Effector CD4-positive, alpha-beta T cell (primary cell): Measurements from ENCODE around the gene CHPT1.

ENCODE experiments used
- DNase-seq: peaks from one replicate; pipeline ENCODE4 v3.0.0-alpha.2; 2020

Gene CHPT1

DNA sequence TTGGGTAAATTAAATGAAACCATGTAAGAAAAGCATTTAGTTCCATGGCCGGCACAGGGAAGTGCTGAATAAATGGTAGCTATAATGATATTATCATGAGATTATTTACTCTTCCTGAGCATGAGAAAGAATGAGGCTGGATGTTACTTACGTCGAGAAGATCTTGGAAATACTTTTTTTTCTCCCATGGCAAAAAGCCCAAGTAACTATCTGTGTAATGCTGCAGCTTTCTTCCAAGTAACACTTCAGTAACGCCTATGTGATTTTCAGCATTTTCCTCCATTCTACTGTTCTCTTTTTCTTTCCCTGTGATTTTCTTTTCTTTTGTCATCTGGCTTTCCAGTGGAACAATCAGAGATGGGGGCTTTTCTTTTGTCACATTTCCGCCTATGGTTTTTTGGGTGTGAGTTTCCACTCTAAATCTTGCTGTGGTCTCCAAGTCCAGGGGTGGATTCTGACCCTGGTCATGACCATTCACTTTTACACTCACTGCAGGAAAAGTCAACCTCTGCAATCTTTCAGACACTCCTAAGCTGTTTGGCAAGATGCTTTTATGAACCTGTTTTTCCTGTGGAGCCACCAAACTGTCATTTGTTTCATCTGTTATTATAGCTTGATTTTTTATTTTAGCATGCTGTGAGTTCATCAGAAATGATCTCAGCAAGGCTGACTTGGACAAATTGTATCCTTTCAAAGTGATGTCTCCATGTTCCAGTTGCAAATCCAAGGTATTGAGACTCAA lies 66.8 kb downstream of the CHPT1 start:
- no peak for DNase-seq

DNA sequence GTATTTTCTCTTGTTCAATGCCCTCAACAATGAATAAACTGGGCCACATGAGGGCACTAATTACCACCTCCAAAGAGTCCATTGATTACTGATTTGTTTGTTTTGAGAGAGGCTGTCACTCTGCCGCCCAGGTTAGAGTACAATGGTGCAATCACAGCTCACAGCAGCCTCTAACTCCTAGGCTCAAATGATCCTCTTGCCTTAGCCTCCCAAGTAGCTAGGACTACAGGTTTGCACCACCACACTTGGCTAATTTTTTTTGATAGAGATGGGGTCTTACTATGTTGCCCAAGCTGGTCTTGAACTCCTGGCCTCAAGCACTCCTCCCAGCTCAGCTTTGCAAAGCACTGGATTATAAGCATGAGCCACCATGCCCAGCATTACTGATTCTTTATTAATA lies 70.1 kb downstream of the CHPT1 start:
- DNase-seq: no peak

DNA sequence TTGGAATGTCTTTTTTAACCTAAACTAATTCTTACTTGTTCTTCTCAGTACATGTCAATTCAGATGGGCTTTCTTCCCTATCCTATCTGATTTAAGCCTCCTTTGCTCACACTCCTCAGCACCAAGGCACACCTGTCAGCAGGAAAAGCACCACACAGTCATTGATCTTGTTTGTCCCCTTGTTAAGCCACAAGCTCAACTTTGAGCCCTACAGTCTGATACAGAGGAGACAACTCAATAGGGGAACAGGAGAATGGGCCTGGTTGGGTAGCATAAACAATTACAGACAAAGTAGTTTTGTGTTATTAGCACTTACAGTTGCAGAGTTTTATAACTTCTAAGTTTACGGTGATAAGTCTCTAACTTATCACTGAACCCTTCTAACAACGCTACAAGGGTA lies 71.3 kb downstream of the CHPT1 start:
- DNase-seq: no peak

DNA sequence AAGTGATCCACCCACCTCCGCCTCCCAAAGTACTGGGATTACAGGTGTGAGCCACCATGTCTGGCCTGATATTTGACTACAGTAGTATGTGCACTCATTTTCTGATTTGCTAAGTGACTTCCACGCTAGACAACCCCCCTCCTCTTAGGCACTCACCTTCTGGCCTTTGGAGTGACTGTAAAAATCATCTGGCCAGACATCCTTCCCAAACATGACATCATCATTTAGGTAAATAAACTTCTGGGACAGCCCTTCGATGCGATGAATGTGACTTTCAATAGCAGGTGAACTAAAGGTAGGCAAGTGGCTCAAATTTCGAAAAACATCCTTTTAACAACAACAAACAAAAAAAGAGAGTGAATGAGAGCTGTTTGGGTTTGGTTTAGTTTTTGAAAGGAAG lies 72.4 kb downstream of the CHPT1 start:
- no peak for DNase-seq

DNA sequence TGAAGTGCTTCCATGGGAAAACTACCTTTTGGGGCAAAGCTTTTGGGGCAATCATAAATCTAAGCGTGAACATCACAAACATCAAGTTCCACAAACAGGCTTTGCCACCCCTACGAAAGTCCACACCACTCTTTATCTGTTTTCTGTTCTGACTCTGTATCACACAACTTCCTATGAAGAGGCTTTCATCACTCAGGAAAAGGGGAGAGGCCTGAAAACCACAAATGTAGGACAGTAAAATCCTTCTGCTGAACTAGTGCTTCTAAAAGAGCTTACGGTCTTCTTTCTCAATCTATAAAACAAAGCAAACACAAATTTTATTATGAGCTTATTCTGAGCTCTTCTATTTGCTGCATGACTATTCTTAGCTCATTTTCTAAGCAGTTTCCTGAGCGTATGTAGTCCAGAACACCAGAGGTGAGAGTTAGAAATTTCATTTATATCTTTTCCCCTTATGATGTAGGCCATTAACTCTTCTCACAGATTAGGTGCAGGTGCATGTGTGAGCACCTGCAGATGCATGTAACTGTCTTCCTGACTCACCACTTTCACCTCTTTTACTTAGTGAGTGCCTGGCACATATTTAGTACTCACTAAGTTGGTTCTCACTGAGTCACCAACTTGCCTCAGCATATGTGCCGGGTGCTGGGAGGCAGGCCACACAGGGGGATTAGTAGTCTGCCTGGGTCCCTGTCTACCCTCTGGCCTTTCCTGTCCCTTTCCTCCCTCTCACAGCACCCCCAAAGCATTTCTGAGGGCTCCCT lies 74.8 kb downstream of the CHPT1 start:
- DNase-seq: no peak

DNA sequence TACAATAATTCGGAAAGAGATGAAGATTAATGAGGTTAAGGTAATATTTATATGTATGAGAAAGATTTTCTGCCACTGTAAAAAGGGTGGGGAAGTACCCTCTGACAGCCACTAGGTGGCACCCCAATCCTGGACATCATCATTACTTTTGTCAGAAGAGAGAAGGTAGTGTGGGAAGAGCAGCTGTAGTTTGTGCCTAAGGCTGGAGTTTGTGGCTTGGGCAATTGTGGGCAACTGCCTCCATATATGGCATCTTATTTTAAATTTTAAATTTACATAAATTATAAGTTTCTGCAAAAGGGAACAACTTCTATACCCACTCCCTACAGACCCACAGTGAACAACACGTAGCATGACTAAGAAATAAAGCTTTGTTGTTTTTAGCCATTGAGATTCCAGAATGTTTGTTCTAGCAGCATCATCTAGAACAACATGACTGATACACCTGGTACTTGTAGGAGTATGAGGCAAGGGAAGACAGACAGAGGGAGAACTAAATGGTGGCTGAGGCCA lies 76.3 kb downstream of the CHPT1 start:
- peak; percentile 51 for DNase-seq

DNA sequence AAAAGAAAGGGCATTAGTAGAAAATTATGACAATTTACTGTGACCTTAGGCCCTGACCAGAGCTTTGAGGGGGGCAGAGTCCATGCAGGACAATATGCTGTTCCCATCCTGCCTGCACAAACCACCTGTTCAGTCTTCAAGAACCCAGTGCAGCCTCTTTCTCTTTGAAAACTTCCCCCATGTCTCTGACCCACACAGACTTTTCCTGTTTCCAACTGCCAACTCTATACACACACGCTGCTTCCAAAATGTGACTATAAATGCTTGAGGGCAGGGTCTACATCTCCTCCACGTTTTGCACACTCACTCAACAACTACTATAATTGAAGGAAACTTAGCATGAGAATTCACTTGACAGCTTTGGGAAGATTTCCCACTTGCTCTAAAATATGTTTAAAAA lies 78.4 kb downstream of the CHPT1 start:
- no peak for DNase-seq

DNA sequence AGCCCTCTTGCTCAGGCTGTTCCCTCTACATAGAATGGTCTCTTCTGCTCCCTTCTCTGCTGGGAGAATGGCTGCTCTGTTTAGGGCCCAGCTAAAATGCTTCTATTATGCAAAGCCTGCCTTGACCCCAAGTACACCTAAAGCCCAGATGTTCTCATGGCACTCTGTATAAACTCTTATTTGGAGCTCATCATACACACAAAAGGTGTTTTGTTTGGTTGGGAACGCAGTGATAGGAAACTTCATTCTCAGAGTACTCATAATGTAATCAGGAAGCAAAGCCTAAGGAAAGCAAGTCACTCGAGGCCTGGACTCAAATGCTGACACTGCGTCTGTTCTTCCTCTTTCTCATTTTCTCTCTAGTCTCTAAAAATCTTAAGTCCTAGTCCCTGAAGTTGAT lies 80.0 kb downstream of the CHPT1 start:
- no peak for DNase-seq

DNA sequence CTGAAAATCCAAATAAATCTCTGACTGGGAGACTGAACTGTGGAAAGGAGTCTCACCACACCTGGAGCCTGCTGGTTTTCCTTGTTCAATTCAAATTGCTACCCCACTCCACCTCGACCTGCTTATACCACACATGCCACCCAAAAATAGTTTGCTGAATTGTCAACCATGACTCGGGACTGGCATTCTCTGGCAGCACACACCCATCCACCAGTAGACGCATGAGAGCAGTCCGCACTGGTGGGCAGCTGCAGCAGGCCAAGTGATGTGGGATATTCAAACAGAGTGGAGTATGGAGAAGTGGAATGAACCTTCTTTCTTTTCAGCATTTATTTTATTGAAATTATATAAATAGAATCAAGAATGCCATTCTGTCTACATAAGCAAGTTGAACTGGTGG lies 80.5 kb downstream of the CHPT1 start:
- no peak for DNase-seq
